ENCODE measurements around the gene PACSIN2. TPM values are rescaled to one million over a fixed set of nuclear protein-coding genes. Genes with fewer than 3 reads are reported as not detected.

The PACSIN2 gene
- polyA plus RNA-seq, 2 of the 4 experiments (the other 2 are of a cell fraction) = 60.3 to 94.0 TPM

DNA sequence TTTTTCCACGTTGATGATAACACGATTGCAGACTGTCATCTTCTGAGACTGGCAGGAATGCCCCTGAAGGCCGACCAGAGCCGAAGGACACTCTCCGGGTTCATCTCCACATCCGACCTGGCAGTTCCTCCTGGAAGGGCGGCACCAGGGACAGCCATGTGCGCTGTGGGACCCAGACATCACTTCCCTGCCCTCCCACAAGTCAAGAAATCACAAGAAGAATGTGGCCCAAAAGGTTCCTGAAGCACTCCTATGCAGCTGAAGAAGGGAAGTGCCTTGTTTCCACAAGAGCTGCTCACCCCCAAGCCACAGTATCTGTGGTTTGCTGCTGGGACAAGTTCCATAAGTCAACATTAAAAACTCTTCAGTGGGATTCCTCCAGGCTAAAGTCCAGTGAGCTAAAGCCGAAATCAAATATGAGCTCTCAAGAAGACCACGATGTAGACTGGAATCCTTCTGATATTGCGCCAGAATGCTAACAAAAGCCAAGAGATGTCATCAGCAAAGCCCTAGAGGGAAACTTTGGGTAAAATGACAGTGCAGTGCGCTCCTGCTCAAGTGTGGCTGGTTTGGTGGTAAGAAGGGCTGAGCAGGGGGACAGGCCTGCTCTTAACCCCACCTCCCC lies 21.2 kb downstream of the PACSIN2 start (continued):
- TF ChIP-seq HES2 (IDR thresholded peaks at IDR 0.05) (no peak), TFCP2L1 (CRISPR knock-in tag; IDR thresholded peaks at IDR 0.05) (no peak), RAD21 (conservative IDR thresholded peaks at IDR 0.05 in 1 of 2, IDR thresholded peaks at IDR 0.05 in 1 of 2) (no peak), FOSL2 (IDR thresholded peaks at IDR 0.05) (no peak), FOSL2 (CRISPR knock-in tag; IDR thresholded peaks at IDR 0.05) (no peak), EP300 (IDR thresholded peaks at IDR 0.05) (peak; percentile 31 to 37; a peak in 2 of 5 replicates), GATA3 (IDR thresholded peaks at IDR 0.05; ENCODE audit: borderline replicate concordance) (peak; percentile 27; the same call in 1 of the 2 replicates), MAFK (IDR thresholded peaks at IDR 0.05; ENCODE audit: partially characterized antibody) (no peak), NFE2L2 (conservative IDR thresholded peaks at IDR 0.05; ENCODE audit: low read length) (no peak), E2F6 (IDR thresholded peaks at IDR 0.05; ENCODE audit: borderline replicate concordance, low read depth) (no peak), KDM1A (IDR thresholded peaks at IDR 0.05; ENCODE audit: low read depth) (no peak), SMC3 (IDR thresholded peaks at IDR 0.05) (no peak), ZFP36 (IDR thresholded peaks at IDR 0.05; ENCODE audit: borderline replicate concordance, partially characterized antibody) (no peak), NPAS2 (CRISPR knock-in tag; IDR thresholded peaks at IDR 0.05; ENCODE audit: borderline replicate concordance) (no peak), MAZ (IDR thresholded peaks at IDR 0.05; ENCODE audit: borderline replicate concordance, low read depth, low read length) (no peak), FOXS1 (CRISPR knock-in tag; IDR thresholded peaks at IDR 0.05) (no peak), SREBF2 (IDR thresholded peaks at IDR 0.05) (no peak), JUNB (IDR thresholded peaks at IDR 0.05) (no peak), MYC (IDR thresholded peaks at IDR 0.05; ENCODE audit: borderline replicate concordance, low read length) (no peak)
- TF ChIP-seq, protein P1, sequence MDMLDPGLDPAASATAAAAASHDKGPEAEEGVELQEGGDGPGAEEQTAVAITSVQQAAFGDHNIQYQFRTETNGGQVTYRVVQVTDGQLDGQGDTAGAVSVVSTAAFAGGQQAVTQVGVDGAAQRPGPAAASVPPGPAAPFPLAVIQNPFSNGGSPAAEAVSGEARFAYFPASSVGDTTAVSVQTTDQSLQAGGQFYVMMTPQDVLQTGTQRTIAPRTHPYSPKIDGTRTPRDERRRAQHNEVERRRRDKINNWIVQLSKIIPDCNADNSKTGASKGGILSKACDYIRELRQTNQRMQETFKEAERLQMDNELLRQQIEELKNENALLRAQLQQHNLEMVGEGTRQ (IDR thresholded peaks at IDR 0.05) = no peak
- TF ChIP-seq, protein P2, sequence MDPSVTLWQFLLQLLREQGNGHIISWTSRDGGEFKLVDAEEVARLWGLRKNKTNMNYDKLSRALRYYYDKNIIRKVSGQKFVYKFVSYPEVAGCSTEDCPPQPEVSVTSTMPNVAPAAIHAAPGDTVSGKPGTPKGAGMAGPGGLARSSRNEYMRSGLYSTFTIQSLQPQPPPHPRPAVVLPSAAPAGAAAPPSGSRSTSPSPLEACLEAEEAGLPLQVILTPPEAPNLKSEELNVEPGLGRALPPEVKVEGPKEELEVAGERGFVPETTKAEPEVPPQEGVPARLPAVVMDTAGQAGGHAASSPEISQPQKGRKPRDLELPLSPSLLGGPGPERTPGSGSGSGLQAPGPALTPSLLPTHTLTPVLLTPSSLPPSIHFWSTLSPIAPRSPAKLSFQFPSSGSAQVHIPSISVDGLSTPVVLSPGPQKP (IDR thresholded peaks at IDR 0.05; ENCODE audit: low read depth, low read length) = no peak

DNA sequence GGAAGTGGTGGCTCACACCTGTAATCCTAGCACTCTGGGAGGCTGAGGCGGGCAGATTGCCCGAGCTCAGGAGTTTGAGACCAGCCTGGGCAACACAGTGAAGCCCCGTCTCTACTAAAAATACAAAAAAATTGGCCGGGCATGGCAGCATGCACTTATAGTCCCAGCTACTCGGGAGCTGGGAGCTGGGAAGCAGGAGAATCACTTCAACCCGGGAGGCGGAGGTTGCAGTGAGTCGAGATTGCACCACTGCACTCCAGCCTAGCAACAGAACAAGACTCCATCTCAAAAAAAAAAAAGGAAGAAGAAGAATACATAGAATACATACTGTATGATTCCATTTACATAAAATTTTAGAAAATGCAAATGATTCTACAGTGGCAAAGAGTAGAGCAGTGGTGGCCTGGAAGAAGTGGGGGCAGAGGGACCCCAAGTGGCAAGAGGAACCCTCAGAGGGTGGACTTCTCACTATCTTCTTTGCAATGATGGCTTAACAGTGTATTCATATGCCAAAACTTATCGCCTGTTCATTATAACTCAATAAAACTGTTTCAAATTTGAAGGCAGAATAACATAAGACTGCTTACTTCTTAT lies 22.0 kb downstream of the PACSIN2 start:
- TF ChIP-seq RAD21 (conservative IDR thresholded peaks at IDR 0.05 in 1 of 2, IDR thresholded peaks at IDR 0.05 in 1 of 2) = 0 out of 5 replicates have a peak, but pooled peaks of 1 of the 2 experiments have one; percentile 2
- TF ChIP-seq, protein P3, sequence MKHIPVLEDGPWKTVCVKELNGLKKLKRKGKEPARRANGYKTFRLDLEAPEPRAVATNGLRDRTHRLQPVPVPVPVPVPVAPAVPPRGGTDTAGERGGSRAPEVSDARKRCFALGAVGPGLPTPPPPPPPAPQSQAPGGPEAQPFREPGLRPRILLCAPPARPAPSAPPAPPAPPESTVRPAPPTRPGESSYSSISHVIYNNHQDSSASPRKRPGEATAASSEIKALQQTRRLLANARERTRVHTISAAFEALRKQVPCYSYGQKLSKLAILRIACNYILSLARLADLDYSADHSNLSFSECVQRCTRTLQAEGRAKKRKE (CRISPR knock-in tag; IDR thresholded peaks at IDR 0.05; ENCODE audit: low read depth) = no peak
- H3K4me1 ChIP-seq = peaks cover 90% of the 10 kb centered on the region
- FAIRE-seq (no peak), DNase-seq (ENCODE audit: low read depth in 1 of 2, low spot score in 1 of 2) (no peak), ATAC-seq (no peak)
- WGBS (ENCODE audit: missing lambda C conversion rate) = 59% methylated on average over 9 of the region's 9 CpGs
- ChIA-PET CTCF (interaction anchor here (0.9 to 4.2 kb wide), 4 partner anchors 8 to 125 kb away, joined by 3 to 23 read pairs (median 4); no protein-coding TSS in a partner anchor), POLR2A (interaction anchor here (1.1 to 3.0 kb wide), 2 partner anchors 9 to 22 kb away, joined by 3 to 25 read pairs; partner anchors contain the start of gene PACSIN2)
- H3K27ac ChIP-seq = peak overlapping the region; percentile 95 to 99
- no peaks in the 10 kb centered on the region for H3K9me3 ChIP-seq
- H3K4me3 ChIP-seq = peak overlapping the region; percentile 52
- H3K4me2 ChIP-seq = peak overlapping the region; percentile 100

Data from A549 (cell line).